K562 (cell line): ENCODE measurements around the gene FCGR2B.

Source experiments
- ATF4 ChIP-seq: fragments of 450-650 bp; formaldehyde crosslinking; IDR thresholded peaks from 2 replicates; pipeline ENCODE4 v1.4.0; 2022; ENCODE audit warnings: mild to moderate bottlenecking, moderate library complexity
- ETV6 ChIP-seq, 3 experiments: fragments of 150-350 bp in 1 of 3; sonication (generic) in 1 of 3; formaldehyde crosslinking in 1 of 3; IDR thresholded peaks; 2 replicates each; pipeline versions ENCODE4 v1.6.1 to v1.8.0; 2014 to 2022; ENCODE audit warnings: borderline replicate concordance in 2 of 3, low read depth in 2 of 3, antibody characterized with exemption in 1 of 3, low read length in 1 of 3, mild to moderate bottlenecking in 1 of 3, missing genetic modification reagents in 1 of 3
- SIRT6 ChIP-seq: IDR thresholded peaks from one replicate; pipeline ENCODE4 v1.6.1; 2012; ENCODE audit warnings: low read depth, mild to moderate bottlenecking, control low read depth, inconsistent platforms, low read length, moderate library complexity
- THAP12 ChIP-seq: fragments of 250-450 bp; sonication (Bioruptor Pico); IDR thresholded peaks from 2 replicates; pipeline ENCODE4 v1.9.0; 2021; ENCODE audit warnings: mild to moderate bottlenecking, inconsistent platforms

DNA sequence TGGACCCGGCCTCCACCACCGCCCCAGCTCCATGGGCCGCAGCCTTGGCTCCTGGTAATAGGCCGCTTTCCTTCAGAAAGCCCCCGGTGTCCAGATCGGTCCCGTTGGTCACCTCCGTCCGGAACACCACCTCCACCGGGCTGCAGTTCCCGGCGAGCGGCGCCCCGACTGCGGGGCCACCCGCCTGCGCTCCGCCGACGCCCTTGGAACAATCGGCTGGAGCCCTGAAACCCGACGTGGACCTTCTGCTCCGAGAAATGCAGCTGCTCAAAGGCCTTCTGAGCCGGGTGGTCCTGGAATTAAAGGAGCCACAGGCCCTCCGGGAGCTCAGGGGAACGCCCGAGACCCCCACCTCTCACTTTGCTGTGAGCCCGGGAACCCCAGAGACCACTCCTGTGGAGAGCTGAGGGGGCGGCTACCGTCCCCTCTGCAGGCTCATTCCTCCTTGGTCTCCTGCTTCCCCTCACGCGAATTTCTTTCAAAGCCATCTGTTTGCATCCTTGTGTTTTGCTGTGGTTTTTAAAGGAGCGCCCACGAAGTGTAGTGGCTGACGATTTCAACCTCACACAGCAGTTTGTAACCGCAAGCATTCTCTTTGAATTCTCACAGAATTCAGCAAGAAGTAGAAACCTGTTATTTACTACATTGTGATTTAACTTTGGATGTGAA lies 64.4 kb downstream of the FCGR2B start:
- TF ChIP-seq THAP12: no peak
- no peak for TF ChIP-seq ETV6 (IDR thresholded peaks at IDR 0.05; ENCODE audit: borderline replicate concordance in 1 of 2, low read depth in 2 of 2, low read length in 1 of 2)
- TF ChIP-seq ETV6 (CRISPR knock-in tag; IDR thresholded peaks at IDR 0.05; ENCODE audit: borderline replicate concordance): no peak
- TF ChIP-seq ATF4 (CRISPR knock-in tag): no peak
- no peak for TF ChIP-seq SIRT6
